Breast epithelium (tissue), 3 donors: ENCODE results near the gene CALCOCO2.

Source experiments
- CTCF ChIP-seq, 3 donors: fragments of 450-650 bp; IDR thresholded peaks; one replicate each; pipeline ENCODE4 v1.5.1; 2016 to 2017; ENCODE audit warnings: antibody characterized with exemption in 3 of 3, mild to moderate bottlenecking in 3 of 3, moderate library complexity in 3 of 3
- POLR2A ChIP-seq: fragments of 450-650 bp; IDR thresholded peaks from one replicate; pipeline ENCODE4 v1.6.1; 2016; ENCODE audit warnings: antibody characterized with exemption, mild to moderate bottlenecking, moderate library complexity

- TF ChIP-seq CTCF (IDR thresholded peaks at IDR 0.05) (no peak), POLR2A (no peak)
These were observed 20.0 kb downstream of the CALCOCO2 start for GRCh38 chr17:48850792-48851323.
